ENCODE data around the gene SH3BP1.
A peak's percentile ranks its signal among the peaks of the same experiment; 100 is the strongest.

Gene SH3BP1

DNA sequence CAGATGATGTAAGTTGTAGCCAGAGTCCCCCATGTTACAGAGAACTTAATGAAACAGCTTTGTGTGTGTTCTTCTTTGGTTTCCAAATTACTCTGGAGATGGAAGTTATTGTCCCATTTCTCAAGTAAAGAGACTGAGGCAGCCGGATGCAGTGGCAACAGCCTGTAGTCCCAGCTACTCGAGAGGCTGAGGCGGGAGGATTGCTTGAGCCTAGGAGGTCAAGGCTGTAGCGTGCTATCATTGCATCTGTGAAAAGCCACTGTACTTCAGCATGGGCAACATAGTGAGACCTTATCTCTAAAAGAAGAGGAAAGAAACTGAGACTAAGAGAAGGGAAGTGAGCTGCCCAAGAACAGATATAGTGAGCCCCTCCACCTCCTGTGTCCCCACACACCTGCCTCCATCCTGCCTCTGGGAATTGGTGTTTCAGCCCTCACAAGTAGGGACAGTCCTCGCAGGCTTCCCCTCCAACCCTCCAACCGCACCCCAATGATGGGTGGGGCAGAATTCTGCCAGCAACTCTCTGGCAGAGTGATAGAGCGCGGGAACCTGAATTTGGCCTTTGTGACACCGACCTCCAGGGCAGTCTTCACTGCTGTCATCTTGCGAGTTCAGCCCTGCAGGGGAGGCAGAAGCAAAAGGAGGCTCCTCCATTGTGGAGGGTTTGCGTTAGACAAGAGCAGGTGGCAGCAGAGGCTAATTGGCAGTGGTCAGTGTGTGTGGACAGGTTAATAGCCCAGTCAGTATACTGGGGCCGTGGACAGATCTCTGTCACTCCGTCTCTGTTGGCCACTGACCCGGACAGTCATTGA is 20.6 kb downstream of the SH3BP1 start:
- no peak for DNase-seq

DNA sequence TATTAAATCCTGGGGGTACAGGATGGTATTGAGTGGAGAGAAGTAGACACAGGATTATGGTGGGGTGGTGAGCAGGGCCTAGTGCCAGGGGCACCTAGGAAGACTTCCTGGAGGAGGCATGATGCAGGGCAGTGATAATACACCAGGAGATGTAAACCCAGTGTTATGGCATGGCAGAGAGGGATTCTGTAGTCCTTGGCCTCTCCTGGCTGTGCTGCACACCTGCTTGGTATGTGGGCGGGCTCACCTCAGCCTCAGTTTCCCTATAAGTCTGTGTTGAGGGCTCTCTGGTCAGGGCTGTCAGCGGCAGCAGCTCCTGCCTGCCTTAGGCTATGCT is 21.2 kb downstream of the SH3BP1 start:
- DNase-seq = no peak

DNA sequence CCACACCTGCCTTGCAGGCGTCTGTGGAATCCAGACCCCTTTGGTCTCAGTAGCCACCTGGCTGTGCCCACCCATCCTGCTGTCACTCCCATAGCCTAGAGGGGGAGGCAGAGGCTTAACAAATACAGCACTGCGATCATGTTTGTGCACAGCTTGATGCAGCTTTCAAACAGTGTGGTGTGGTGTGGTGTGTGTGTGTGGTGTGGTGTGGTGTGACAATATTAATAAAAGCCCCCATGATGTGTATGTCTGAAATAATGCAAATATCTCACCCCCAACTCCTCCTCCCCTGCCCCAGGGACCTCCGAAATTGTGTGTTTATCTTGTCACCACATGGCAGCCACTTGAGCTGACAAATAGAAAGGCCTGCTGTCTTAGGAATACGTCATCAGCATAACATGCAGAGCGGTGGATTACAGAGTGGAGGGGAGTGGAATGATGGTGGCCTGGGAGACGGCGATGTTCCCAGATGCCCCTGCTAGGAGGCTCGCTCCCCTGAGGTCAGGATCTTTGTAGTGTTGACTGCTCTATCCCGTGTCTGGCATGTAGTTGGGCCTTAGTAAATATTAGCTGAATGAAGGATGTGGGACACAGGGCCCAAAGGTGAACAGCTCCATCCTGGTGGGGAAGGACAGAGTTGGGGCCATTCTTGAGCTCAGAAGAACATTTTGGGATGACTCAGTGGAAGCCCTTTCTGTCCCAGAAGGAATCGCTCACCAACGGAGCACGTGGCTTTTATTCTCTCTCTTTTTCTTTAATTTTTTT is 21.9 kb downstream of the SH3BP1 start:
- no peak for DNase-seq

DNA sequence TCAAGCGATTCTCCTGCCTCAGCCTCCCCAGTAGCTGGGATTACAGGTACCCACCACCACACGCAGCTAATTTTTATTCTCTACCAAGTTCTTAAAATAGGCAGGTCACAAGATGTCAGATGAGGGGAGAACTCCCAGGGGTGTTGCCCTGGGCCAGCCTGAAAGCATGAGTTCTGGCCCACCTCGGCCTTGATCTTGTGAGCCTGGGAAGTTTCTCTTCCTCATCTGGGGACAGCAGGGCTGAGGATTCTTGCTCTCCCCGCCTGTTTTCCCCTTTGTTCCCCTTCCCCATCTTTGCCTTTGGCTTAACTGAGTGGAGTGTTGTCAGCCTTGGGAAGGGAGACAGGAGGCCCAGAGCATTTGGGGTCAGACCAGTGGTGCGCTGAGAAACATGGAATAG is 22.6 kb downstream of the SH3BP1 start:
- DNase-seq = no peak

DNA sequence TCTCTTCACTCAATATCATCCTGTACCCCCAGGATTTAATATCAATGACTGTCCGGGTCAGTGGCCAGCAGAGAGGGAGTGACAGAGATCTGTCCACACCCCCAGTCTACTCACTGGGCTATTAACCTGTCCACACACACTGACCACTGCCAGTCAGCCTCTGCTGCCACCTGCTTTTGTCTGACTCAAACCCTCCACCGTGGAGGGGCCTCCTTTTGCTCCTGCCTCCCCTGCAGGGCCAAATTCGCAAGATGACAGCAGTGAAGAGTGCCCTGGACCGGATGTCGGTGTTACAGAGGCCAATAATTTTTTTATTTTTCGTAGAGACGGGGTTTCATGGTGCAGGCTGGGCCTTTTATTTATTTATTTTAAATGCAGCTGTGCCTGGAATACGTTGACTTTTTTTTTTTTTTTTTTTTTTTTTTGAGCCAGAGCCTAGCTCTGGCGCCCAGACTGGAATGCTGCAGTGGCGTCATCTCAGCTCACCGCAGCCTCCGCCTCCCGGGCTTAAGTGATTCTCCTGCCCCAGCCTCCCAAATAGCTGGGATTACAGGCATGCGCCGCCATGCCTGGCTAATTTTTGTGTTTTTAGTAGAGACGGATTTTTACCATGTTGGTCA is 24.2 kb downstream of the SH3BP1 start:
- DNase-seq = no peak

DNA sequence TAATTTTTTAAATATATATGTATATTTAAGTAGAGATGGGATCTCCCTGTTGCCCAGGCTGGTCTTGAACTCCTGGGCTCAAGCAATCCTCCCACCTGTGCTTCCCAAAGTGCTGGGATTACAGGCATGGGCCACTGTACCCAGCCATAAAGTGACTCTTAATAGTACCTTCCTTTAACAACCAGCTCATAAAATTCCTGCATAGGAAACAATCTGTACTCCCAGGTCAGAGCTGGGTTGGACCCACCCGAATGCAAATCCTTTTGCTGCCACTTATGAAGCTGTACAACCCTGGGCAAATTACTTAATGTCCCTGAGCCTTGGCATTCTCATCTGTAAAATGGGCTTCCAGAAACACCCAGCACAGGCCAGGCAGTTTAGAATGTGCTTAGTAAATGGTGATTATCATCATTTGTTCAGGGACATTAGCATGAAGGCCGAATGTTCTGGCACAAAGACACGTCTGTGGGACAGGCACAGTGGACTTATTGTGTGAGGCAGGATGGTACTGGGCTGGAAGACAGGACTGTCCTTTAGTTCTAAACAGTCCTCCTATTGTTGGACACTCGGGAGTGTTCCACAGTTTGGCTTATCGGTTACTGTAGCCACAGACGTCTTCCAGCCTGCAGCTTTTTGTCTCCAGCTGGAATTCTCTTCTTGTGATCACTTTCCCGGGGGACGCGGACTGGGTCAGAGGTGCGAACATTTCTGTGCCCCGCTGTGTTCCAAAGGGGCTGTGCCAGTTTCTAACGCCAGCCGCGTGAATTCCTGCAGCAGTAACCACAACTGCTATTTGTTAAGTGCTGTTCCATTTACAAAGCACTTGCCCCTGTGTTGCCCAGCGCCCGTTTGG is 25.0 kb downstream of the SH3BP1 start:
- DNase-seq = no peak

DNA sequence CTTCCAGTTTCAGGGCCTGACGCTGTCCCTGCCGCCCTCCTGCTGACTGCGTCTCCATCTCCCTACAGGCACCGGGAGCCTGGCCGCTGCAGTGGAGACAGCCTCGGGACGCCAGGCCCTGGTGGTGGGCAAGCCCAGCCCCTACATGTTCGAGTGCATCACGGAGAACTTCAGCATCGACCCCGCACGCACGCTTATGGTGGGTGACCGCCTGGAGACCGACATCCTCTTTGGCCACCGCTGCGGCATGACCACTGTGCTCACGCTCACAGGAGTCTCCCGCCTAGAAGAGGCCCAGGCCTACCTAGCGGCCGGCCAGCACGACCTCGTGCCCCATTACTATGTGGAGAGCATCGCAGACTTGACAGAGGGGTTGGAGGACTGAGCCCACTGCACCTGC is 26.0 kb downstream of the SH3BP1 start:
- DNase-seq = no peak

DNA sequence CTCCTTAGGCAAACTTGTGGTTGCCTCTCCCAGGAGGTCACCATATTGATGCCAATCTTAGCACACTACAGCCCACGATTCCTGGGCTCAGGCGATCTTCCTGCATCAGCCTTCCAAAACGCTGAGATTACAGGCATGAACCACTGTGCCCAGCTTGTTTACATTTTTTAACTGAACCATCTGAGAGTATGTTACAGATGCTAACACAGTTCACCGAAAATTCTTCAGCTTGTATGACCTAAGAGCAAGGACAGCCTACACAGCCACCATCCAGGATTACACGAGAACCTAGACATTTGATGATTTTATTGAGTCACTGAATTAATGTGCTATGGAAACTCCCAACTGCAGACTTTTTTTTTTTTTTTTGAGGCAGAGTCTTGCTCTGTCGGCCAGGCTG is 30.1 kb downstream of the SH3BP1 start:
- DNase-seq = no peak

DNA sequence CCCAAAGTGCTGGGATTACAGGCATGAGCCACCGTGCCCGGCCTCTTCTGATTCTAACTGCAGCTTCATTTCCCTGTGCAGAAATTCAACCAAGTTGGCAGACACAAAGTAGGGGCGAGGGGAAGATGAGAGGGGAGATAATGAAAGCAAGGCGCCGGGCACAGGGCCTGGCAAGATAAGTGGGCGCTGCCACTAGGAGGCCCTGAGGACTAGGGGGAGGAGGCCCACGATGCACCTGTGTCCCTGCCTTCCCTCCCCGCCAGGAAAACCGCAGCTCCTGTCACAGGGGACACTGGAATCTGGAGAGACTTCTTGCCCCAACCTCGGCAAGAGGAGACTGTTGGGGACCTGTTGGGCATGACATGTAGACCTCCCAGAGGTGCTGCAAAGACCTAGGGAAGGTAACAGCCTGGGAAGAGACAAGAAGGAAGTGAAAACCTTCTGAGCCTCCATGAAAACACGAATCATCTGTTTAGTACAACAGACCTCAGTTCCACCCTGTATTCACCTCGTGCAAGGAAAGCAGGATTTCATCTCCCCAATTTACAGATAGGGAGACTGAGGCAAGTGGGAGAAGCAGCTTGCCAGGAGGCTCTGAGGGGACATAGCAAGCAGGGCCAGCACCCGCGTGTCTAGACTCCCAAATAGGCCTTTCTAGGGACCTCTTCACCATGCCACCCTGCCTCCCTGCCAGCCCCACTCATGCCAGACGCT is 32.9 kb downstream of the SH3BP1 start:
- DNase-seq = no peak

DNA sequence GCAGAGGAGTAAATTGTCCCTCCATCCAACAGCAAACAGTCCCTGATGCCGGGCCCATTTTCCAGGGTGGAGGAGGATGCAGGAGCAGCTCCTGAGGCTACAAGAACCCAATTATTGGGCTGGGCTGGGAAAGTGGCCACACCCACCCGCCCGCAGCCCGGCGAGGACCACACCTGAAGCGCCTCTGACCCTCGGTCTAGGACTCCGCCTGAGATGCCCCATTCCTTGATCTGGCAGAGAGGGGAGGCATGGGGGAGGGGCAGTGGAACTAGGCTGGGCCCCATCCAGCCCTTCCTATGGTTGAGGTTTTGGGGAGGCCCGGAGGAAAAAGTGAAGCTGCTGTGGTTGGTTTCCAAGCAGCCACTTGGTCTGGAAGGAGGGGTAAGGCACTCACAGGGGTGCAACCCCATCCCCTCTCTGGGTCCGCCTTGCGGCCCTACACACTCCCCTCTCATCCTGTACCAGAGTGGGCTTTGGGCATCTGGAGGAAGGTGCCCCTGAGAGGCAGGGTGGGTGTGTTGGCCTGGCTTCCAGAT is 33.5 kb downstream of the SH3BP1 start:
- DNase-seq = no peak

DNA sequence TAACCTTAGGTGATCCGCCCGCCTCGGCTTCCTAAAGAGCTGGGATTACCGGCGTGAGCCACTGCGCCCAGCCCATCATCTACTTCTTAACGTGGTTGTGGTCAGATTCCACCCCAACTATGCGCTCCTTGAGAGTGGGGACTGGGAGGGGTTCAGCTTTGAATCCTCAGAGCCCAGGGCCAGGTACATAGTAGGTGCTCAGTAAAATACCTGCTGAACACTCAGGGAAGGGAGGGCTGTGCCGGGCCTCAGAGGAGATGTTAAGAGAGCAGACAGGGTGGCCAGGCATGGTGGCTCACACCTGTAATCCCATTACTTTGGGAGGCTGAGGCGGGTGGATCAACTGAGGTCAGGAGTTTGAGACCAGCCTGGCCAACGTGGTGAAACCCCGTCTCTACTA is 34.8 kb downstream of the SH3BP1 start:
- no peak for DNase-seq

DNA sequence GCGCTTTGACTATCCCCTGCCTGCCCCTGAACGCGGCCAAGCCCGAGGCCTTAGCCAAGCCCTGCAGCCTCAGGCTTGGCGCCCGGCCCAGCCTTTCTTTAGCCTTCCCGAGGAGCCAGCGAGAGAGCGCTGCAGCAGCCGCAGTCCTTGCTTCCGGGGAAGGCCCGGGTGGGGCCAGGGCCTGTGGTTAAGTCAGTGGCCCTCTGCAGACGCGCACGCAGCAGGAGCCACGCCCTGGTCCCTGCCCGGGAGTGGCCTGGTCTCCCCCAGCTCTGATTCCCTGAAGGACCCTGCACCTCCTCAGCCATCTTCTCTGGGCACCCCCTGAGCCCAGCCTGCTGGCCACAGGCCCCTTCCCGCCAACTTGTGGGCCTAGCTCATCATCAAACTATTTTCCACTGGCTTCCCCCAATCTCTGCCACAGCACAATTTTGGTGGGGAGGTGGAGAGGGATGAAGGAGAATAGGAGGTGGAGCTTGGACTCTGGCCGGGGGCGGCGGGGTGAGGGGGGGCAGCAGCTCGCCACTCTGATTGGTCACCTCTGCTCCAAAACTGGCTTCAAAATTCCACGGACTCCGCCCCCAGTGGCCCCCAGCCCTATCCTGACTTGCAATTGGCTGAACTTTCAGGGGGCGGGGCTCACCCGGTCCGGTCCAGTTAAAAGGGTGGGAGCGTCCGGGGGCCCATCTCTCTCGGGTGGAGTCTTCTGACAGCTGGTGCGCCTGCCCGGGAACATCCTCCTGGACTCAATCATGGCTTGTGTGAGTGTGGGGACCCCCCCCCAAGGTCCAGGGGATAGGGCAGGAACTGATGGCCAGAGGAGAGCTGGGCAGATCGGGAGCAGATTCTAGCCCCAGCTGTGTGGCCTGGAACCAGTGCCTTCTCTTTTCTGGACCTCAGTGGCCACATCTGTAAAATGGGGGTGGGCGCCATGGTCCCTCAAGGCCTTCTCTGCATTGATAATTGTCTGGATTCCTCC is 35.8 kb downstream of the SH3BP1 start, which contains the start of gene LGALS1:
Gene LGALS1, plus strand, starts transcription at position 686 of the 979 bp plus-strand sequence. Its CDS starts 67 bp downstream, at position 753.
- peak; percentile 93 for DNase-seq

DNA sequence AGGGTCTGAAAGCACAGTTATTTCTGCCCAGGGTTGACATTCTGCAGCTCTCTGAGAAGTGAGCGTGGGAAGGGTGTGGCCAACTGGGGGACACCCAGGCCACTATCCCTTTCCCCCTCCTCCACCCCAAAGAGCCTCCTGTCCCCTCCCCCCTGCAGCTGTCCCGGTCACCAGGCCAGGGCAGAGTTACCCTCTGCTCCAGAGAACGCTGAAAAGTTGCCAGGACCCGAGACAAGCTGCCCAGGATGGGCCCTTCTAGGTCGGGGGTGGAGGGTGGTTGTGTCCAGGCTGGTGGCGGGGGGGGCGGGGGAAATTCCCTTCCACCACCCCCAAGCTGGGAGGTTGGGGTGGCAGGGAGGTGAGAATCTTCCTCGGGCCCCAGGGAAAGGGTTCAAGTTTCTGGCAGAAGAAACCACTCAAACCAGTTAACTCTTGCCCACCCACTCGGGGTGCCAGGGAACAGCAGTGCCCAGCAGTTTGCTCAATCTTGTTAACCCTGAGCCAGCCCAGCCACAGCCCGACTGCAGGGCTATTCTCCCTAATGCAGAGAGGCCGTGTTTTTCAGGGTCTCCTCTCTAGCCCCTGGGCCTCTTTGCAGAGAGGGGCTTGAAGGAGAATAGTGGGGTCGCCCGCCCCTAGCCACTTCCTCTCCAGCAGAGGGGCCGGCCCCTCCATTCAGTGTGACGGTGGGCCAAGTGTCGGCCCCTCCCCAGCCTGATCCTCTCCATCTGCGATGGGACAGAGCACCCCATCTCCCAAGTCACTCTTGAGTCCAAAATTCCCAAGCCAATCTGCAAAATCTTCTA is 36.7 kb downstream of the SH3BP1 start:
- peak; percentile 41 for DNase-seq

DNA sequence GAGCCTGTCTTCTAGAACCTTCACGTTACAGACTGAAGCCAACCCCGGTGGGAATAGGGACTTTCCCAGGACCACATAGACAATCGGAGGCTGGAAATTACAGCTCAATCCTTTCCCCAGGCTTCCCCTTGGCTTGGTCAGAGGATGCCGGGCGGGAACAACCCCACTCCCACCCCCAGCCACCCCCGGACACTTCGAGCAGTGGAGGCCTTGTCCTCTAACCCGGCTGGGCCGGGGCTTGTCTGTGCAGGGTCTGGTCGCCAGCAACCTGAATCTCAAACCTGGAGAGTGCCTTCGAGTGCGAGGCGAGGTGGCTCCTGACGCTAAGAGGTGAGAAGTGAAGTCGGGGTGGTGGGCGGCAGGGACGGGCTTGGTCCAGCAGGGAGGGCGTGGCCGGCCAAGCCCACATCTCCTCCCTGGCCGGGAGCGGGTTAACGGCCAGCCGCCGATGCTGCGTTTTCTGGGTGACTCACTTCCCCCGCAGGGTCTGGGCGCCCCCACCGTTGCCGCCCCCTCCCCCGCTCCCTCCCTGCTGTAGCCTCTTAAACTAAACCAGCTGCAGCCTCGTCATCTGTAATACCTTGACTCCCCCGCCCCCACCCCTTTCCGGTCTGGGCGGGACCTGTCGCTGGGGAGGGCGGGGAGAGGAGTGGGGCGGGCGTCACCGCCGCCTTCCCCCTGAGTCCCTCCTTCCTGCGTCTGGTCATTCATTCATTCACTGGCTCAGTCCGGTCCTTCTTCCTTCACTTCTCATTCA is 37.4 kb downstream of the SH3BP1 start:
- peak; percentile 97 for DNase-seq

DNA sequence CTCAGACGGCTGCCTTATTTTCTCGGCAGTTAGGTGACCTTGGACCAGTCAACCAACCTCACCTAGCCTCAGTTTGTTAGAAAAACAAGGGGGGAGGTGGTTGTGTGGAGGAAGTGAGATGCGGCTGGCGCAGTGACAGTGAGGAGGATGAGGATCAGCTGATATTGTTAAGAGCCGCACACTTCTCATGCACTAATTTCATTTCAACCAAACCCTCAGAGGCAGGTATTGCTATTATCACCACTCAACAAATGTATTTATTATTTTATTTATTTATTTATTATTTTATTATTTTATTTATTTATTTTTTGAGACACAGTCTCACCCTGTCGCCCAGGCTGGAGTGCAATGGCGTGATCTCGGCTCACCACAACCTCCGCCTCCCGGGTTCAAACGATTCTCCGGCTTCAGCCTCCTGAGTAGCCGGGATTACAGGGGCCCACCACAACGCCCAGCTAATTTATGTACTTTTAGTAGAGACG is 38.1 kb downstream of the SH3BP1 start:
- no peak for DNase-seq

DNA sequence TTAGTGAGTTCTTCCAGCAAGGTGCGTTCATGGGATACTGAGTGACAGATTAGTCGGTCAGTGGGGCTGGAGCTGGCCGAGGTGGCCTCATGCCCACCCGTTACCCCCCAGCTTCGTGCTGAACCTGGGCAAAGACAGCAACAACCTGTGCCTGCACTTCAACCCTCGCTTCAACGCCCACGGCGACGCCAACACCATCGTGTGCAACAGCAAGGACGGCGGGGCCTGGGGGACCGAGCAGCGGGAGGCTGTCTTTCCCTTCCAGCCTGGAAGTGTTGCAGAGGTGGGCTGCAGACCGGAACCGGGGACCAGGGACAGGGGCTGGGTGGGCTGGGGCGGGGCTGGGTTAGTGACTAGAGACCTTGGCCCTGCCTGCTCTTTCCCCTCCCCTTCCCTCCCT is 38.9 kb downstream of the SH3BP1 start:
- no peak for DNase-seq

DNA sequence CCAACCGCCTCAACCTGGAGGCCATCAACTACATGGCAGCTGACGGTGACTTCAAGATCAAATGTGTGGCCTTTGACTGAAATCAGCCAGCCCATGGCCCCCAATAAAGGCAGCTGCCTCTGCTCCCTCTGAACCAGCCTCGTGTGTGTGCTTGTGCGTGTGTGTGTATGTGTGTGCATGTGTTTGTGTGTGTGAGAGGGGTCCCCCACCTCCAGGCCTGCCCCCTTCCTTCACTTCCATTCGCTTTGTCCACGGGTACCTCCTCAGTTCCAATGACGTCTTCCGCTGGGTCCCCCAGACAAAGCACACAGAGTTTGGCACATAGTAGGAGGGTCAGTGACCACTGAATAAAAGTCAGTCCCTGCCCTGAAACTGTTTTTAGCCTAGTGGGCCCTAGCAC is 40.2 kb downstream of the SH3BP1 start:
- DNase-seq = no peak

DNA sequence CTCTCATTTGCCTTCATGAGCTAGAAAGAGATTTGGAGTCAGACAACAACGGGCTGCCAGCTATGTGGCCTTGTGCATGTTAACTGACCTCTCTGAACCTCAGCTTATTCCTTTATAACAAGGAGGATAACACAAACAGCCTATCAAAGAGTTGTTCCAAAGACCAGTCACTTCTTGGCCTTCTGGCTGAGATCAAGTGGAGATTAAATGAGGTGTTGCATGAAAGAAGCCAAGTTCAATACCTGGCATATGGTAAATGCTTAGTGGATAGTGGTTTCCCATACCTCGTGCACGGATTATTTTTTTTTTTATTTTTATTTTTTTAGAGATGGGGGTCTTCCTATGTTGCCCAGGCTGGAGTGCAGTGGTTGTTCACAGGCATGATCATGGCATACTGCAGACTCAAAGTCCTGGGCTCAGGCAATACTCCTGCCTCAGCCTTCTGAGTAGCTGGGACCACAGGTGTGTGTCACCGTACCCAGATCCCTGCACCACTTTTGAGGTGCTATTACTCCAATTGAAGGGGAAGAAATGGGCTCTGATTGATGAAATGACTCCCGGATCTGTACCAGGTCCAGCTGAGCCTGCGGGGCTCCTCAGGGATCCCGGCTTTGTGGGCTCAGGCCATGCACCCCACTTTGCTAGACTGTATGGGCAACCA is 40.9 kb downstream of the SH3BP1 start:
- DNase-seq = no peak

Measured in activated CD4-positive, alpha-beta T cell treated with anti-CD3 and anti-CD28 coated beads, Interleukin-10, Interleukin-2, amounts not matched to agents 100 ng/mL and 50 ng/mL, durations not matched to agents 16 hours and 8 hours (primary cell).